Gastrocnemius medialis (tissue), 4 donors: ENCODE results near the gene GTPBP4.

ENCODE experiments used
- CTCF ChIP-seq, 5 experiments: fragments of 450-650 bp in 3 of 5; fragments of 200-600 bp in 2 of 5; sonication (generic) in 2 of 5; IDR thresholded peaks in 4 of 5; conservative IDR thresholded peaks in 1 of 5; 1 replicate in 4 of 5; 2 replicates in 1 of 5; pipeline ENCODE4 v1.5.1; 2016 to 2019; ENCODE audit warnings: antibody characterized with exemption in 5 of 5, mild to moderate bottlenecking in 3 of 5, moderate library complexity in 3 of 5
- POLR2A ChIP-seq, 2 donors: fragments of 450-650 bp; IDR thresholded peaks; one replicate each; pipeline ENCODE4 v1.6.1; 2017; ENCODE audit warnings: antibody characterized with exemption in 2 of 2, mild to moderate bottlenecking in 2 of 2, moderate library complexity in 2 of 2

- TF ChIP-seq CTCF (IDR thresholded peaks at IDR 0.05 in 4 of 5, conservative IDR thresholded peaks at IDR 0.05 in 1 of 5) (no peak), POLR2A (IDR thresholded peaks at IDR 0.05) (no peak)
Observed at GRCh38 chr10:1061930-1062774, 73.9 kb downstream of the GTPBP4 start.
